Measurements from ENCODE around the gene KIF4A. TPM values are rescaled to one million over a fixed set of nuclear protein-coding genes. Genes with fewer than 3 reads are reported as not detected.
A peak's percentile ranks its signal among the peaks of the same experiment; 100 is the strongest.

KIF4A gene
- total RNA-seq, 4 donors from 2014 or later = 1.3 to 17.3 (median 4.6) TPM

GRCh38 chrX:70434352-70434866 lies 144.5 kb downstream of the KIF4A start:
- Histone ChIP-seq H3K4me3 (peak overlapping the region; percentile 44 to 66 (median 58)), H3K27ac (peak overlapping the region; percentile 65 to 85 (median 78)), H3K36me3 (no peaks in the 10 kb centered on the region), H3K9me3 (no peaks in the 10 kb centered on the region), H3K27me3 (no peaks in the 10 kb centered on the region), H3K4me1 (no peaks in the 10 kb centered on the region)
- TF ChIP-seq POLR2A (IDR thresholded peaks at IDR 0.05) = peak in 1 of 2 donors; percentile 9
- TF ChIP-seq CTCF (IDR thresholded peaks at IDR 0.05) = no peak
- DNase-seq = peak; percentile 85 to 95 (median 91)

GRCh38 chrX:70434914-70435586 lies 145.1 kb downstream of the KIF4A start:
- peak in 1 of 3 donors; percentile 16 for DNase-seq
- TF ChIP-seq POLR2A (IDR thresholded peaks at IDR 0.05) = no peak
- TF ChIP-seq CTCF (IDR thresholded peaks at IDR 0.05) = no peak
- Histone ChIP-seq H3K4me3 (peak overlapping the region; percentile 44 to 66 (median 58)), H3K27me3 (no peaks in the 10 kb centered on the region), H3K36me3 (no peaks in the 10 kb centered on the region), H3K4me1 (no peaks in the 10 kb centered on the region), H3K9me3 (no peaks in the 10 kb centered on the region), H3K27ac (peak overlapping the region in 3 of 4 donors; percentile 42 to 85 (median 81))

GRCh38 chrX:70436343-70436742 lies 146.4 kb downstream of the KIF4A start:
- Histone ChIP-seq H3K9me3 (no peaks in the 10 kb centered on the region), H3K27ac (no peak overlapping the region), H3K36me3 (no peaks in the 10 kb centered on the region), H3K4me3 (no peak overlapping the region), H3K27me3 (no peaks in the 10 kb centered on the region), H3K4me1 (no peaks in the 10 kb centered on the region)
- TF ChIP-seq CTCF (IDR thresholded peaks at IDR 0.05) (no peak), POLR2A (IDR thresholded peaks at IDR 0.05) (no peak)
- DNase-seq = no peak

- Histone ChIP-seq H3K4me1 (no peaks in the 10 kb centered on the region), H3K27ac (no peak overlapping the region), H3K9me3 (no peaks in the 10 kb centered on the region), H3K36me3 (no peaks in the 10 kb centered on the region), H3K4me3 (no peak overlapping the region), H3K27me3 (no peaks in the 10 kb centered on the region)
- no peak for TF ChIP-seq CTCF (IDR thresholded peaks at IDR 0.05)
- no peak for TF ChIP-seq POLR2A (IDR thresholded peaks at IDR 0.05)
- DNase-seq = no peak
Measured at GRCh38 chrX:70437011-70437410, 147.1 kb downstream of the KIF4A start.

- no peak for DNase-seq
- H3K9me3 ChIP-seq = no peaks in the 10 kb centered on the region
- H3K27me3 ChIP-seq = no peaks in the 10 kb centered on the region
- H3K4me1 ChIP-seq = no peaks in the 10 kb centered on the region
- no peaks in the 10 kb centered on the region for H3K36me3 ChIP-seq
- H3K27ac ChIP-seq = no peak overlapping the region
- TF ChIP-seq POLR2A (IDR thresholded peaks at IDR 0.05) = no peak
- TF ChIP-seq CTCF (IDR thresholded peaks at IDR 0.05) = no peak
- H3K4me3 ChIP-seq = no peak overlapping the region
Measured at GRCh38 chrX:70437921-70438665, 148.2 kb downstream of the KIF4A start.

Measured in Peyer's patch (tissue), 4 donors.